Natural killer cell (primary cell): ENCODE data around the gene LHX6. TPM values are rescaled to one million over a fixed set of nuclear protein-coding genes. Genes with fewer than 3 reads are reported as not detected.

Experiments used
- ATAC-seq, 3 donors: fragments of 150-1000 bp in 2 of 3; fragments of 200-7000 bp in 1 of 3; cut with Tn5 transposase; 1 replicate in 1 of 3; 2 replicates in 2 of 3; pipeline ENCODE4 v1.10.0; 2021; ENCODE audit warnings: mild to moderate bottlenecking in 2 of 3, moderate library complexity in 2 of 3
- DNase-seq, 2 donors: peaks; one replicate each; pipeline versions ENCODE4 v3.0.0 to v3.0.0-alpha.2; 2013 to 2021; ENCODE audit warnings: mixed read lengths in 1 of 2
- H3K27ac ChIP-seq: one replicate; pipeline ENCODE4 v1.5.1; 2013; ENCODE audit warnings: mild to moderate bottlenecking, low read length
- H3K27me3 ChIP-seq: one replicate; pipeline ENCODE4 v1.6.1; 2013; ENCODE audit warnings: low read length; ENCODE audit not compliant: control insufficient read depth, insufficient read depth
- H3K36me3 ChIP-seq: one replicate; pipeline ENCODE4 v1.6.1; 2013; ENCODE audit warnings: low read length; ENCODE audit not compliant: control insufficient read depth, insufficient read depth
- H3K4me1 ChIP-seq: one replicate; pipeline ENCODE4 v1.6.1; 2013; ENCODE audit warnings: low read length; ENCODE audit not compliant: control insufficient read depth, insufficient read depth
- H3K4me3 ChIP-seq: one replicate; pipeline ENCODE4 v1.5.1; 2013; ENCODE audit warnings: low read length
- H3K9me3 ChIP-seq: one replicate; pipeline ENCODE4 v1.6.1; 2013; ENCODE audit warnings: low read length; ENCODE audit not compliant: control insufficient read depth, insufficient read depth
- H3K27ac Mint-ChIP-seq, 2 donors: one replicate each; pipeline ENCODE4 v1.8.0; 2022; ENCODE audit warnings: mild to moderate bottlenecking in 2 of 2, mixed read lengths in 2 of 2, moderate library complexity in 1 of 2
- H3K27me3 Mint-ChIP-seq, 2 donors: one replicate each; pipeline ENCODE4 v1.8.0; 2022; ENCODE audit warnings: low read depth in 2 of 2, mixed read lengths in 2 of 2
- H3K36me3 Mint-ChIP-seq: one replicate; pipeline ENCODE4 v1.8.0; 2022; ENCODE audit warnings: mixed read lengths
- H3K4me1 Mint-ChIP-seq, 2 donors: one replicate each; pipeline ENCODE4 v1.8.0; 2022; ENCODE audit warnings: mixed read lengths in 2 of 2
- H3K4me3 Mint-ChIP-seq: one replicate; pipeline ENCODE4 v1.8.0; 2022; ENCODE audit warnings: mild to moderate bottlenecking, moderate library complexity, mixed read lengths
- H3K9me3 Mint-ChIP-seq, 2 donors: one replicate each; pipeline ENCODE4 v1.8.0; 2022; ENCODE audit warnings: mixed read lengths in 2 of 2
- WGBS: methylation state at CpG from one replicate; pipeline ENCODE4 v1.1.7; 2013; ENCODE audit warnings: missing lambda C conversion rate; ENCODE audit not compliant: insufficient coverage; 5-methylcytosine and 5-hydroxymethylcytosine counted together
- intact Hi-C: fragments of 100-400 bp; cut with micrococcal nuclease; formaldehyde crosslinking; loops from one replicate; pipeline ENCODE4 v1.14.2; 2022
- total RNA-seq, 4 donors: library from RNA; stranded (reverse); fragments of 120-200 nt in 1 of 4; gene quantifications; one replicate each; pipeline versions ENCODE4 v1.2.3 to v1.2.4, GENCODE V29; 2013 to 2022
- TF ChIP-seq, protein P1 (sequence below): fragments of 200-600 bp; IDR thresholded peaks from one replicate; pipeline ENCODE4 v1.8.0; 2022; ENCODE audit warnings: antibody characterized with exemption

Gene LHX6
- total RNA-seq, 3 donors from 2014 or later (not counting 1 experiment from before 2014, with no cell fraction given): not detected

DNA sequence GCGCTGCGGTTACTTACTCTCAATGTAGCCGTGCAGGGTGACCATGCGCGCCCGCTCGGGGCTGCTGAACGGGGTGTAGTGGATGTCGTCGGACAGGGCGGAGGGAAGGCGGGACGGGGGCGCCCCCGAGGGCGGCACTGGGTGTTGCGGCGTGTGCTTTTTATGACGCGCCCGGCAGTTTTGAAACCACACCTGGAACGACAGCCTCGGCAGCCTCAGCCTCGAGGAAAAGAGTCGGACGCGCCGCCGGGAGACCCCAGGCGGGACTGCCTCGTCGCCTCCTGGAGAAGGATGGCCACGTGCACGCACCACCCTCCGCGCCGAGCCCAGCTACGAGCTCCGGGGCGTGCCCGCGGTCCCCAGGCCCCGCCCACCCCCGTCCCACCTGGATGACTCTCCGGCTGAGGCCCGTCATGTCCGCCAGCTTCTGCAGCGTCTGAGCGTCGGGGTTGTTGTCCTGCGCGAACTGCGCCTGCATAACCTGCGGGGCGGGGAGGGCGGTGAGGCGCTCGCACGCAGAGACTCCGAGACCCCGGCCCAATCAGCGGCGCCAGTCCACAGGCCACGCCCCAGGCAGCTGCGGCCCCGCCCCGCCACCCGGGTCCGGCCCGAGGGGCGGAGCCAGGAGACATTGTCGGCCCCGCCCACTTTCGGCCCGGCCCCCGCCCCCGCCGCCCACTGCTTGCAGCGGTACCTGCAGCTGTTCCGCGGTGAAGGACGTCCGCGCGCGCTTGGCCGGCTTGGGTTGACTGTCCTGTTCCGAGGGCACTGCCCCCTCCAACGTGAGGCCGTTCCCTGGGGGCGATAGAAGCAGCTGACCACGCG lies 15.0 kb downstream of the LHX6 start:
- DNase-seq (peak; percentile 26 to 65), ATAC-seq (peak; percentile 53 to 79 (median 77))
- H3K4me1 Mint-ChIP-seq: peaks cover 9 to 23% of the 10 kb centered on the region in 2 donors
- Histone ChIP-seq H3K4me1 (peaks cover 15% of the 10 kb centered on the region), H3K9me3 (no peaks in the 10 kb centered on the region), H3K36me3 (no peaks in the 10 kb centered on the region), H3K4me3 (peak overlapping the region; percentile 0), H3K27me3 (peaks cover 23% of the 10 kb centered on the region), H3K27ac (no peak overlapping the region)
- peak overlapping the region in 1 of 2 donors; percentile 67 for H3K27ac Mint-ChIP-seq
- TF ChIP-seq, protein P1, sequence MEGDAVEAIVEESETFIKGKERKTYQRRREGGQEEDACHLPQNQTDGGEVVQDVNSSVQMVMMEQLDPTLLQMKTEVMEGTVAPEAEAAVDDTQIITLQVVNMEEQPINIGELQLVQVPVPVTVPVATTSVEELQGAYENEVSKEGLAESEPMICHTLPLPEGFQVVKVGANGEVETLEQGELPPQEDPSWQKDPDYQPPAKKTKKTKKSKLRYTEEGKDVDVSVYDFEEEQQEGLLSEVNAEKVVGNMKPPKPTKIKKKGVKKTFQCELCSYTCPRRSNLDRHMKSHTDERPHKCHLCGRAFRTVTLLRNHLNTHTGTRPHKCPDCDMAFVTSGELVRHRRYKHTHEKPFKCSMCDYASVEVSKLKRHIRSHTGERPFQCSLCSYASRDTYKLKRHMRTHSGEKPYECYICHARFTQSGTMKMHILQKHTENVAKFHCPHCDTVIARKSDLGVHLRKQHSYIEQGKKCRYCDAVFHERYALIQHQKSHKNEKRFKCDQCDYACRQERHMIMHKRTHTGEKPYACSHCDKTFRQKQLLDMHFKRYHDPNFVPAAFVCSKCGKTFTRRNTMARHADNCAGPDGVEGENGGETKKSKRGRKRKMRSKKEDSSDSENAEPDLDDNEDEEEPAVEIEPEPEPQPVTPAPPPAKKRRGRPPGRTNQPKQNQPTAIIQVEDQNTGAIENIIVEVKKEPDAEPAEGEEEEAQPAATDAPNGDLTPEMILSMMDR: no peak
- H3K27me3 Mint-ChIP-seq: peaks cover 54 to 55% of the 10 kb centered on the region in 2 donors
- no peaks in the 10 kb centered on the region for H3K36me3 Mint-ChIP-seq
- peak overlapping the region; percentile 69 for H3K4me3 Mint-ChIP-seq
- intact Hi-C loops: no loop called here
- 3% methylated on average over 93 of the region's 93 CpGs for WGBS
- no peaks in the 10 kb centered on the region for H3K9me3 Mint-ChIP-seq

DNA sequence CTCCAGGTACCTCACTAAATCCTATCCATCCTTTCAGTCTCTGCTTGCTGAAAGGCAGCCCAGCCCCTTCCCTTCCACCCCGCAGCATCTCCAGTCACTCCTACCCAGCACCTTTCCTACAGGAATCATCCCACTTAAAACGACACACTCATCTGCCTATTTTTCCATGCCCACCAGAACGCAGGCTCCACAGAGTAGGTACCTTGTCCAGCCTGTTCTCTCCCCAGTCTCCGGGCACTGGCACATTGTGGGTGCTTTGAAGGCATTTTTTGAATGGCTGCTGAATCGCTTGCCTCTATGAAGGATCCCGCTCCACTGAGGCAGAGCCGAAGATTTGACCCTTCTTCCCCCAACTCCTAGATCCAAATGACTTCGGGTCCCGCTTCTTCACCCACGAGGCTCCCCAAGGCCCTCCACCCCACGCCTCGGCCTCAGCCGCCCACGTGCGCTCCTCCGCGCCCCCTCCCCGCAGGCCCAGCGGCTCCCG lies 15.6 kb downstream of the LHX6 start:
- H3K27me3 Mint-ChIP-seq: peaks cover 47 to 48% of the 10 kb centered on the region in 2 donors
- intact Hi-C loops: no loop called here
- ATAC-seq: no peak
- peaks cover 4 to 17% of the 10 kb centered on the region in 2 donors for H3K4me1 Mint-ChIP-seq
- TF ChIP-seq, protein P1: no peak
- Histone ChIP-seq H3K27ac (no peak overlapping the region), H3K4me1 (peaks cover 10% of the 10 kb centered on the region), H3K27me3 (peaks cover 22% of the 10 kb centered on the region), H3K9me3 (no peaks in the 10 kb centered on the region), H3K36me3 (no peaks in the 10 kb centered on the region), H3K4me3 (no peak overlapping the region)
- peak overlapping the region in 1 of 2 donors; percentile 67 for H3K27ac Mint-ChIP-seq
- DNase-seq: no peak
- H3K9me3 Mint-ChIP-seq: no peaks in the 10 kb centered on the region
- peak overlapping the region; percentile 69 for H3K4me3 Mint-ChIP-seq
- no peaks in the 10 kb centered on the region for H3K36me3 Mint-ChIP-seq
- 45% methylated on average over 20 of the region's 20 CpGs for WGBS

DNA sequence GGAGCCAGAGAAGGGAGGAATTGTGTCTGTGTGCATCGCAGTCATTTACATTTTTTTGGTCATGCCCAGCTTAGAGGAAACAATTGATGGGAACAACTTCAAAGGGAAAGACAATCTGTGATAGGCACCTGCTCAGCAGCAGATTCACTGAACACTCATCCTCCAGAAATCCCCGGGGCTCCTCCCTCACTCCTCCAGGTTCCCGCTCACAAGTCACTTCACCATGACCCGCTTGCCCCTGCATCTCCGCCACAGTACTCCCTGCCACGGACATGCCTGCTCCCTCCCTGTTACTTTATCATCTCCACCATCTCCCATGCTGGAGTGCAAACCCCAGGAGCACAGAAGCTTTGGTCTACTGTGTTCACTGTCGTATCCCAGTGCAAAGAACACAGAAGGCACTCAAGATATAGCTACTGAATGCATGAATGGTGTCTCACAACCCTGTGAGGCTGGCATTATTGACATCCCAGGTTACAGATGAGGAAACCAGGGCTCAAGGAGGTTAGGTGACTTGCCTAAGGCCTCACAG lies 16.2 kb downstream of the LHX6 start:
- DNase-seq: no peak
- intact Hi-C loops: no loop called here
- no peaks in the 10 kb centered on the region for H3K9me3 Mint-ChIP-seq
- TF ChIP-seq, protein P1: no peak
- H3K36me3 Mint-ChIP-seq: no peaks in the 10 kb centered on the region
- peak overlapping the region; percentile 69 for H3K4me3 Mint-ChIP-seq
- no peaks in the 10 kb centered on the region for H3K9me3 ChIP-seq
- peaks cover 4 to 14% of the 10 kb centered on the region in 2 donors for H3K4me1 Mint-ChIP-seq
- peaks cover 10% of the 10 kb centered on the region for H3K4me1 ChIP-seq
- H3K27me3 ChIP-seq: peaks cover 22% of the 10 kb centered on the region
- H3K27me3 Mint-ChIP-seq: peaks cover 42% of the 10 kb centered on the region in 2 donors
- no peaks in the 10 kb centered on the region for H3K36me3 ChIP-seq
- H3K4me3 ChIP-seq: no peak overlapping the region
- no peak overlapping the region for H3K27ac Mint-ChIP-seq
- WGBS: 90% methylated on average over 7 of the region's 7 CpGs
- H3K27ac ChIP-seq: no peak overlapping the region
- ATAC-seq: no peak
